ENCODE measurements around the gene GTF3C2. TPM values are rescaled to one million over a fixed set of nuclear protein-coding genes. Genes with fewer than 3 reads are reported as not detected.

The GTF3C2 gene
- total and polyA plus RNA-seq, 2 of the 13 experiments (the other 11 are each of a cell fraction or from before 2014, with no cell fraction given), result 77.5 to 130 TPM

DNA sequence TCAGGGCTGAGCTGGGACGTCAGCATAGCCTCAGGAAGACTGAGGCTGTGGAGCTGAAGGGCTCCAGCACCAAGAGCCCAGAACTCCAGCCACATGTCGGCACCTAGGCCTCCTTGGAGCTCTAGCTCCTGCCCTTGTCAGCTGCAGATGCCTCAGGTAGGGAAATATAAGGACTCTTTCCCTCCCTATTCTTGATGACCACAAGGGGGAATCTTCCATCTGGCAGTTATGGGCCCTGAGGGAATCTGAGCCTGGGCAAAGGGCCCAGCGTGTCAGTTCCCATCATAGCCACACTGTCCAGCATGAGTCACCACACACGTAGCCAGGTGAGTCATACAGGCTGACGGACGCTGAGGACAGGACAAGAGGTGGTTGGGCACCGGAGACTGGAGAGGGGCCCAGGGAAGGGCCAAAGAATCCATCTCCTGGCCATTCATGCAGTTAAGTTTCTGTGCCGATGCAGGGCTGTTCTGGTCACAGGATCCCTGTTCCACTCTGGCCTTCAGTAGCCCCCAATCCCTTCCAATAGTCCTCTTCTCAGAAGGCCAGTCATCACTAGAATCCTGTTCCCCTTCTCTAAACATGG is 35.5 kb downstream of the GTF3C2 start (continued):
- TF ChIP-seq ZNF556 (CRISPR knock-in tag; IDR thresholded peaks at IDR 0.05; ENCODE audit: borderline replicate concordance), result 0 out of 2 replicates have a peak, but pooled peaks have one; percentile 54
- no peak for TF ChIP-seq PAX8 (CRISPR knock-in tag; IDR thresholded peaks at IDR 0.05; ENCODE audit: borderline replicate concordance)
- peak; percentile 28; the same call in 1 of the 2 replicates for TF ChIP-seq NR2F6 (IDR thresholded peaks at IDR 0.05)
- peak; percentile 81 for TF ChIP-seq NR2F6 (CRISPR knock-in tag; IDR thresholded peaks at IDR 0.05)
- TF ChIP-seq SP5 (CRISPR knock-in tag; IDR thresholded peaks at IDR 0.05; ENCODE audit: borderline replicate concordance, low read depth), result no peak; the same call in 1 of the 2 replicates
- no peak for TF ChIP-seq POLR2AphosphoS5 (IDR thresholded peaks at IDR 0.05; ENCODE audit: low read depth, low read length)
- peak; percentile 77; the same call in 1 of the 2 replicates for TF ChIP-seq ZKSCAN8 (CRISPR knock-in tag; IDR thresholded peaks at IDR 0.05; ENCODE audit: borderline replicate concordance)
- TF ChIP-seq NCOA1 (CRISPR knock-in tag; IDR thresholded peaks at IDR 0.05), result no peak
- TF ChIP-seq EEA1 (CRISPR knock-in tag; IDR thresholded peaks at IDR 0.05; ENCODE audit: borderline replicate concordance), result no peak
- TF ChIP-seq MED1 (CRISPR knock-in tag; IDR thresholded peaks at IDR 0.05), result peak; percentile 92
- TF ChIP-seq MTF1 (CRISPR knock-in tag; IDR thresholded peaks at IDR 0.05), result no peak
- TF ChIP-seq, protein P1, sequence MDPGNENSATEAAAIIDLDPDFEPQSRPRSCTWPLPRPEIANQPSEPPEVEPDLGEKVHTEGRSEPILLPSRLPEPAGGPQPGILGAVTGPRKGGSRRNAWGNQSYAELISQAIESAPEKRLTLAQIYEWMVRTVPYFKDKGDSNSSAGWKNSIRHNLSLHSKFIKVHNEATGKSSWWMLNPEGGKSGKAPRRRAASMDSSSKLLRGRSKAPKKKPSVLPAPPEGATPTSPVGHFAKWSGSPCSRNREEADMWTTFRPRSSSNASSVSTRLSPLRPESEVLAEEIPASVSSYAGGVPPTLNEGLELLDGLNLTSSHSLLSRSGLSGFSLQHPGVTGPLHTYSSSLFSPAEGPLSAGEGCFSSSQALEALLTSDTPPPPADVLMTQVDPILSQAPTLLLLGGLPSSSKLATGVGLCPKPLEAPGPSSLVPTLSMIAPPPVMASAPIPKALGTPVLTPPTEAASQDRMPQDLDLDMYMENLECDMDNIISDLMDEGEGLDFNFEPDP (CRISPR knock-in tag; conservative IDR thresholded peaks at IDR 0.05), result no peak
- peak; percentile 63; the same call in 1 of the 2 replicates for TF ChIP-seq ZBTB20 (CRISPR knock-in tag; IDR thresholded peaks at IDR 0.05; ENCODE audit: borderline replicate concordance, low read depth)
- peak; percentile 81; the same call in 1 of the 2 replicates for TF ChIP-seq NAIF1 (CRISPR knock-in tag; IDR thresholded peaks at IDR 0.05; ENCODE audit: borderline replicate concordance)
- TF ChIP-seq MAFG (CRISPR knock-in tag; IDR thresholded peaks at IDR 0.05), result no peak
- TF ChIP-seq, protein P2, sequence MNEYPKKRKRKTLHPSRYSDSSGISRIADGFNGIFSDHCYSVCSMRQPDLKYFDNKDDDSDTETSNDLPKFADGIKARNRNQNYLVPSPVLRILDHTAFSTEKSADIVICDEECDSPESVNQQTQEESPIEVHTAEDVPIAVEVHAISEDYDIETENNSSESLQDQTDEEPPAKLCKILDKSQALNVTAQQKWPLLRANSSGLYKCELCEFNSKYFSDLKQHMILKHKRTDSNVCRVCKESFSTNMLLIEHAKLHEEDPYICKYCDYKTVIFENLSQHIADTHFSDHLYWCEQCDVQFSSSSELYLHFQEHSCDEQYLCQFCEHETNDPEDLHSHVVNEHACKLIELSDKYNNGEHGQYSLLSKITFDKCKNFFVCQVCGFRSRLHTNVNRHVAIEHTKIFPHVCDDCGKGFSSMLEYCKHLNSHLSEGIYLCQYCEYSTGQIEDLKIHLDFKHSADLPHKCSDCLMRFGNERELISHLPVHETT (CRISPR knock-in tag; conservative IDR thresholded peaks at IDR 0.05), result no peak; the same call in 1 of the 2 replicates
- TF ChIP-seq ZNF432 (CRISPR knock-in tag; IDR thresholded peaks at IDR 0.05; ENCODE audit: borderline replicate concordance), result no peak
- TF ChIP-seq PRPF4 (IDR thresholded peaks at IDR 0.05; ENCODE audit: low read depth, low read length, poor library complexity, severe bottlenecking), result no peak
- peak; percentile 70; the same call in 1 of the 2 replicates for TF ChIP-seq SMAD1 (CRISPR knock-in tag; IDR thresholded peaks at IDR 0.05; ENCODE audit: borderline replicate concordance, low read depth)
- TF ChIP-seq, protein P3, sequence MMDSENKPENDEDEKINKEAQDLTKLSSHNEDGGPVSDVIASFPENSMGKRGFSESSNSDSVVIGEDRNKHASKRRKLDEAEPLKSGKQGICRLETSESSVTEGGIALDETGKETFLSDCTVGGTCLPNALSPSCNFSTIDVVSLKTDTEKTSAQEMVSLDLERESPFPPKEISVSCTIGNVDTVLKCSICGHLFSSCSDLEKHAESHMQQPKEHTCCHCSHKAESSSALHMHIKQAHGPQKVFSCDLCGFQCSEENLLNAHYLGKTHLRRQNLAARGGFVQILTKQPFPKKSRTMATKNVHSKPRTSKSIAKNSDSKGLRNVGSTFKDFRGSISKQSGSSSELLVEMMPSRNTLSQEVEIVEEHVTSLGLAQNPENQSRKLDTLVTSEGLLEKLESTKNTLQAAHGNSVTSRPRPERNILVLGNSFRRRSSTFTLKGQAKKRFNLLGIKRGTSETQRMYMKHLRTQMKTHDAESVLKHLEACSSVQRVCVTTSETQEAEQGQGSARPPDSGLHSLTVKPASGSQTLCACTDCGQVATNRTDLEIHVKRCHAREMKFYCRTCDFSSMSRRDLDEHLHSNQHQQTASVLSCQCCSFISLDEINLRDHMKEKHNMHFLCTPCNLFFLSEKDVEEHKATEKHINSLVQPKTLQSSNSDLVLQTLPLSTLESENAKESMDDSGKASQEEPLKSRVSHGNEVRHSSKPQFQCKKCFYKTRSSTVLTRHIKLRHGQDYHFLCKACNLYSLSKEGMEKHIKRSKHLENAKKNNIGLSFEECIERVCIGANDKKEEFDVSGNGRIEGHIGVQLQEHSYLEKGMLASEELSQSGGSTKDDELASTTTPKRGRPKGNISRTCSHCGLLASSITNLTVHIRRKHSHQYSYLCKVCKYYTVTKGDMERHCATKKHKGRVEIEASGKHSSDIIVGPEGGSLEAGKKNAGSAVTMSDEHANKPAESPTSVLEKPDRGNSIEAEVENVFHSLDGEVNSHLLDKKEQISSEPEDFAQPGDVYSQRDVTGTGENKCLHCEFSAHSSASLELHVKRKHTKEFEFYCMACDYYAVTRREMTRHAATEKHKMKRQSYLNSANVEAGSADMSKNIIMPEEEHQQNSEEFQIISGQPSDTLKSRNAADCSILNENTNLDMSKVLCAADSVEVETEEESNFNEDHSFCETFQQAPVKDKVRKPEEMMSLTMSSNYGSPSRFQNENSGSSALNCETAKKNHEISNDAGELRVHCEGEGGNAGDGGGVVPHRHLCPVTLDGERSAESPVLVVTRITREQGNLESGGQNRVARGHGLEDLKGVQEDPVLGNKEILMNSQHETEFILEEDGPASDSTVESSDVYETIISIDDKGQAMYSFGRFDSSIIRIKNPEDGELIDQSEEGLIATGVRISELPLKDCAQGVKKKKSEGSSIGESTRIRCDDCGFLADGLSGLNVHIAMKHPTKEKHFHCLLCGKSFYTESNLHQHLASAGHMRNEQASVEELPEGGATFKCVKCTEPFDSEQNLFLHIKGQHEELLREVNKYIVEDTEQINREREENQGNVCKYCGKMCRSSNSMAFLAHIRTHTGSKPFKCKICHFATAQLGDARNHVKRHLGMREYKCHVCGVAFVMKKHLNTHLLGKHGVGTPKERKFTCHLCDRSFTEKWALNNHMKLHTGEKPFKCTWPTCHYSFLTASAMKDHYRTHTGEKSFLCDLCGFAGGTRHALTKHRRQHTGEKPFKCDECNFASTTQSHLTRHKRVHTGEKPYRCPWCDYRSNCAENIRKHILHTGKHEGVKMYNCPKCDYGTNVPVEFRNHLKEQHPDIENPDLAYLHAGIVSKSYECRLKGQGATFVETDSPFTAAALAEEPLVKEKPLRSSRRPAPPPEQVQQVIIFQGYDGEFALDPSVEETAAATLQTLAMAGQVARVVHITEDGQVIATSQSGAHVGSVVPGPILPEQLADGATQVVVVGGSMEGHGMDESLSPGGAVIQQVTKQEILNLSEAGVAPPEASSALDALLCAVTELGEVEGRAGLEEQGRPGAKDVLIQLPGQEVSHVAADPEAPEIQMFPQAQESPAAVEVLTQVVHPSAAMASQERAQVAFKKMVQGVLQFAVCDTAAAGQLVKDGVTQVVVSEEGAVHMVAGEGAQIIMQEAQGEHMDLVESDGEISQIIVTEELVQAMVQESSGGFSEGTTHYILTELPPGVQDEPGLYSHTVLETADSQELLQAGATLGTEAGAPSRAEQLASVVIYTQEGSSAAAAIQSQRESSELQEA (CRISPR knock-in tag; IDR thresholded peaks at IDR 0.05; ENCODE audit: not compliant biosample characterization), result peak; percentile 65
